SK-N-SH treated with all-trans-retinoic acid at 6 μM for 48 hours (cell line): ENCODE results near the gene KRT16.
"Not testable (repeated sequence)": the region's sequence is repeated elsewhere in the genome, so short reads cannot be mapped to it uniquely, and the experiment has no call there.

Source experiments
- ATAC-seq: fragments of 200-7000 bp; cut with Tn5 transposase; 3 replicates; pipeline ENCODE4 v1.9.1; 2020; ENCODE audit warnings: mild to moderate bottlenecking, moderate library complexity
- ARNTL ChIP-seq: fragments of 450-650 bp; formaldehyde crosslinking; IDR thresholded peaks from 2 replicates; pipeline ENCODE4 v1.5.0; 2020; ENCODE audit warnings: low read depth, mild to moderate bottlenecking, moderate library complexity, borderline replicate concordance
- BACH2 ChIP-seq: fragments of 250-450 bp; sonication (Bioruptor Pico); IDR thresholded peaks from 2 replicates; pipeline ENCODE4 v1.9.0; 2021; ENCODE audit warnings: mild to moderate bottlenecking, borderline replicate concordance
- CREB5 ChIP-seq: fragments of 250-450 bp; sonication (Bioruptor Pico); IDR thresholded peaks from 2 replicates; pipeline ENCODE4 v1.5.1; 2020; ENCODE audit warnings: low read depth, mild to moderate bottlenecking, moderate library complexity
- CSDC2 ChIP-seq: fragments of 250-450 bp; sonication (Bioruptor Pico); IDR thresholded peaks from 2 replicates; pipeline ENCODE4 v1.5.0; 2020; ENCODE audit warnings: mild to moderate bottlenecking, moderate library complexity
- ESRRG ChIP-seq: fragments of 250-450 bp; sonication (Bioruptor Pico); IDR thresholded peaks from 2 replicates; pipeline ENCODE4 v1.6.1; 2021; ENCODE audit warnings: mild to moderate bottlenecking
- GLIS3 ChIP-seq: fragments of 250-450 bp; sonication (Bioruptor Pico); IDR thresholded peaks from 2 replicates; pipeline ENCODE4 v1.5.0; 2020; ENCODE audit warnings: mild to moderate bottlenecking, moderate library complexity
- ISL1 ChIP-seq: fragments of 250-450 bp; sonication (Bioruptor Pico); IDR thresholded peaks from 2 replicates; pipeline ENCODE4 v2.1.2; 2022; ENCODE audit warnings: mild to moderate bottlenecking, moderate library complexity
- OSR1 ChIP-seq: fragments of 250-450 bp; sonication (Bioruptor Pico); IDR thresholded peaks from 2 replicates; pipeline ENCODE4 v1.8.0; 2022; ENCODE audit warnings: moderate library complexity, mild to moderate bottlenecking, inconsistent platforms
- PATZ1 ChIP-seq: fragments of 250-450 bp; sonication (Bioruptor Pico); IDR thresholded peaks from 2 replicates; pipeline ENCODE4 v1.8.0; 2020; ENCODE audit warnings: mild to moderate bottlenecking, moderate library complexity, borderline replicate concordance
- POU6F1 ChIP-seq: fragments of 250-450 bp; sonication (Bioruptor Pico); IDR thresholded peaks from 2 replicates; pipeline ENCODE4 v1.8.0; 2021; ENCODE audit warnings: low read depth, mild to moderate bottlenecking, moderate library complexity, borderline replicate concordance
- RARB ChIP-seq: fragments of 250-450 bp; sonication (Bioruptor Pico); IDR thresholded peaks from 2 replicates; pipeline ENCODE4 v1.8.0; 2021; ENCODE audit warnings: mild to moderate bottlenecking, moderate library complexity
- SNAI2 ChIP-seq: fragments of 250-450 bp; sonication (Bioruptor Pico); IDR thresholded peaks from 2 replicates; pipeline ENCODE4 v1.5.0; 2020; ENCODE audit warnings: mild to moderate bottlenecking, moderate library complexity
- TCF4 ChIP-seq: fragments of 250-450 bp; sonication (Bioruptor Pico); IDR thresholded peaks from 2 replicates; pipeline ENCODE4 v1.8.0; 2021; ENCODE audit warnings: mild to moderate bottlenecking, moderate library complexity, borderline replicate concordance
- TOX ChIP-seq: fragments of 250-450 bp; sonication (Bioruptor Pico); IDR thresholded peaks from 2 replicates; pipeline ENCODE4 v1.8.0; 2021; ENCODE audit warnings: mild to moderate bottlenecking, moderate library complexity, borderline replicate concordance
- TSHZ2 ChIP-seq: fragments of 250-450 bp; sonication (Bioruptor Pico); IDR thresholded peaks from 2 replicates; pipeline ENCODE4 v1.5.0; 2020; ENCODE audit warnings: mild to moderate bottlenecking, moderate library complexity
- ZC3H10 ChIP-seq: fragments of 250-450 bp; sonication (Bioruptor Pico); IDR thresholded peaks from 2 replicates; pipeline ENCODE4 v1.5.1; 2021; ENCODE audit warnings: mild to moderate bottlenecking, moderate library complexity
- ZFP3 ChIP-seq: fragments of 250-450 bp; sonication (Bioruptor Pico); IDR thresholded peaks from 2 replicates; pipeline ENCODE4 v1.5.0; 2020; ENCODE audit warnings: mild to moderate bottlenecking, moderate library complexity
- ZFP30 ChIP-seq: fragments of 450-650 bp; formaldehyde crosslinking; IDR thresholded peaks from 2 replicates; pipeline ENCODE4 v1.5.0; 2022; ENCODE audit warnings: mild to moderate bottlenecking, moderate library complexity
- ZNF565 ChIP-seq: fragments of 450-650 bp; formaldehyde crosslinking; conservative IDR thresholded peaks from 2 replicates; pipeline ENCODE4 v1.5.0; 2020; ENCODE audit warnings: low read depth, mild to moderate bottlenecking, moderate library complexity
- ZNF70 ChIP-seq: fragments of 450-650 bp; formaldehyde crosslinking; IDR thresholded peaks from 2 replicates; pipeline ENCODE4 v1.5.0; 2020; ENCODE audit warnings: mild to moderate bottlenecking, moderate library complexity
- ZNF8 ChIP-seq: fragments of 450-650 bp; formaldehyde crosslinking; IDR thresholded peaks from 2 replicates; pipeline ENCODE4 v1.5.0; 2020; ENCODE audit warnings: mild to moderate bottlenecking, moderate library complexity

The KRT16 gene

GRCh38 chr17:41612376-41613160, at the start of gene KRT16:
Gene KRT16 (minus strand): TSS chr17:41612767. CDS start chr17:41612688, 79 bp downstream.
- not testable (repeated sequence) for ATAC-seq

GRCh38 chr17:41660221-41660711, 47.7 kb upstream of the KRT16 start:
- no peak for ATAC-seq
- TF ChIP-seq GLIS3 (CRISPR knock-in tag): no peak
- TF ChIP-seq ZC3H10 (CRISPR knock-in tag): no peak
- TF ChIP-seq RARB (CRISPR knock-in tag): no peak
- no peak for TF ChIP-seq BACH2 (CRISPR knock-in tag)
- TF ChIP-seq ESRRG (CRISPR knock-in tag): no peak
- no peak for TF ChIP-seq ZNF565

- no peak for ATAC-seq
- no peak for TF ChIP-seq ZFP30
- no peak for TF ChIP-seq ESRRG (CRISPR knock-in tag)
- no peak for TF ChIP-seq CSDC2
- TF ChIP-seq ZNF565: no peak
- no peak for TF ChIP-seq ZNF70 (CRISPR knock-in tag)
- no peak for TF ChIP-seq TOX (CRISPR knock-in tag)
- TF ChIP-seq OSR1 (CRISPR knock-in tag): no peak
- TF ChIP-seq ISL1: no peak
- no peak for TF ChIP-seq SNAI2 (CRISPR knock-in tag)
- TF ChIP-seq TCF4 (CRISPR knock-in tag): no peak
- no peak for TF ChIP-seq GLIS3 (CRISPR knock-in tag)
- no peak for TF ChIP-seq TSHZ2 (CRISPR knock-in tag)
- no peak for TF ChIP-seq ZC3H10 (CRISPR knock-in tag)
- no peak for TF ChIP-seq PATZ1 (CRISPR knock-in tag)
- no peak for TF ChIP-seq POU6F1 (CRISPR knock-in tag)
- TF ChIP-seq CREB5: no peak
- TF ChIP-seq ARNTL (CRISPR knock-in tag): no peak
- no peak for TF ChIP-seq ZFP3
- TF ChIP-seq ZNF8 (CRISPR knock-in tag): no peak
Observed at GRCh38 chr17:41659427-41660212, 47.1 kb upstream of the KRT16 start.
